IPS-15b (cell line): Measurements from ENCODE around the gene FCRLB.
"Not testable (repeated sequence)": the region's sequence is repeated elsewhere in the genome, so short reads cannot be mapped to it uniquely, and the experiment has no call there.

Experiments
- H3K27me3 ChIP-seq: one replicate; pipeline ENCODE4 v1.6.1; 2013; ENCODE audit warnings: low read length; ENCODE audit not compliant: control insufficient read depth, insufficient read depth
- H3K36me3 ChIP-seq: one replicate; pipeline ENCODE4 v1.6.1; 2013; ENCODE audit warnings: low read length; ENCODE audit not compliant: control insufficient read depth, insufficient read depth
- H3K4me1 ChIP-seq: one replicate; pipeline ENCODE4 v1.6.1; 2013; ENCODE audit warnings: mild to moderate bottlenecking, low read length; ENCODE audit not compliant: control insufficient read depth, insufficient read depth
- H3K4me3 ChIP-seq: one replicate; pipeline ENCODE4 v1.5.1; 2013; ENCODE audit warnings: low read depth, low read length
- H3K9ac ChIP-seq: one replicate; pipeline ENCODE4 v1.6.1; 2013; ENCODE audit warnings: low read depth, mild to moderate bottlenecking, low read length
- H3K9me3 ChIP-seq: one replicate; pipeline ENCODE4 v1.6.1; 2013; ENCODE audit warnings: mild to moderate bottlenecking, low read length; ENCODE audit not compliant: control insufficient read depth, insufficient read depth

FCRLB gene

DNA sequence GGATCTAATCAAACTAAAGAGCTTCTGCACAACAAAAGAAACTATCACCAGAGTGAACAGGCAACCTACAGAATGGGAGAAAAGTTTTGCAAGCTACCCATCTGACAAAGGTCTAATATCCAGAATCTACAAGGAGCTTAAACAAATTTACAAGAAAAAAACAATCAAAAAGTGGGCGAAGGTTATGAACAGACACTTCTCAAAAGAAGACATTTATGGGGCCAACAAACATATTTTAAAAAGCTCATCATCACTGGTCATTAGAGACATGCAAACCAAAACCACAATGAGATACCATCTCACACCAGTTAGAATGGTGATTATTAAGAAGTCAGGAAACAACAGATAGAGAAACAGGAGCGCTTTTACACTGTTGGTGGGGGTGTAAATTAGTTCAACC lies 23.0 kb upstream of the FCRLB start:
- not testable (repeated sequence) for H3K4me3 ChIP-seq

GRCh38 chr1:161702250-161702649 lies 19.1 kb upstream of the FCRLB start:
- Histone ChIP-seq H3K4me1 (no peaks in the 10 kb centered on the region), H3K9ac (no peak overlapping the region), H3K36me3 (no peaks in the 10 kb centered on the region), H3K4me3 (no peak overlapping the region), H3K27me3 (no peaks in the 10 kb centered on the region), H3K9me3 (no peaks in the 10 kb centered on the region)

More for the DNA sequence above, 23.0 kb upstream of the FCRLB start:
- H3K9ac ChIP-seq, H3K27me3 ChIP-seq, H3K4me1 ChIP-seq, H3K9me3 ChIP-seq, H3K36me3 ChIP-seq: not testable (repeated sequence)

- Histone ChIP-seq H3K36me3 (no peaks in the 10 kb centered on the region), H3K4me1 (no peaks in the 10 kb centered on the region), H3K9me3 (no peaks in the 10 kb centered on the region), H3K4me3 (no peak overlapping the region), H3K27me3 (no peaks in the 10 kb centered on the region), H3K9ac (no peak overlapping the region)
These were observed 15.8 kb upstream of the FCRLB start for GRCh38 chr1:161705537-161705936.

GRCh38 chr1:161706113-161706481 lies 15.2 kb upstream of the FCRLB start:
- no peak overlapping the region for H3K4me3 ChIP-seq
- H3K9me3 ChIP-seq = no peaks in the 10 kb centered on the region
- no peaks in the 10 kb centered on the region for H3K4me1 ChIP-seq
- H3K9ac ChIP-seq = no peak overlapping the region
- no peaks in the 10 kb centered on the region for H3K36me3 ChIP-seq
- no peaks in the 10 kb centered on the region for H3K27me3 ChIP-seq

GRCh38 chr1:161706482-161707347 lies 14.6 kb upstream of the FCRLB start, which contains the start of gene FCRLA:
Gene FCRLA, plus strand, starts transcription at chr1:161707229. Its CDS starts 36 bp downstream, at chr1:161707265.
- Histone ChIP-seq H3K9ac (no peak within 1 kb of the TSS), H3K36me3 (no peaks in the 10 kb centered on the region), H3K4me3 (no peak within 1 kb of the TSS), H3K4me1 (no peaks in the 10 kb centered on the region), H3K27me3 (no peaks in the 10 kb centered on the region), H3K9me3 (no peaks in the 10 kb centered on the region)

- no peaks in the 10 kb centered on the region for H3K4me1 ChIP-seq
- H3K9ac ChIP-seq = no peak overlapping the region
- no peak overlapping the region for H3K4me3 ChIP-seq
- no peaks in the 10 kb centered on the region for H3K9me3 ChIP-seq
- H3K27me3 ChIP-seq = no peaks in the 10 kb centered on the region
- no peaks in the 10 kb centered on the region for H3K36me3 ChIP-seq
These were observed 13.8 kb upstream of the FCRLB start for GRCh38 chr1:161707503-161707902.

DNA sequence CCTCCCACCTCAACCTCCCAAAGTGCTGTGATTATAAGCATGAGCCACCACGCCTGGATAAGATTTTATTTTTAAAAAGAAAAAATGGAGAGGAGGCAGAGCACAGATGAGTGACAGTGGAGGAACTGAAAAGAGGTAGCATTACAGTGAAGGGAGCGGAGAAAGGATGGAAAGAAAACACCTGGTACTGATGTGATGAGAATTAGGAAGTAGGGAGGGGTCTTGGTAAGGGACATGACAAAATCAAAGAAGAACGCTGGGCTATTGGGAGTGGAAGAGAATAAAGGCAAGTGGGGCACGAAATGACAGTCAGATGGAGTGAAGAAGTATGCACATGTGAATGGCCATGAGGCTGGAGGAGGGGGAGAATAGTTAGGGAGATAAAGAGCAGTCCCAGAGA lies 12.0 kb upstream of the FCRLB start:
- Histone ChIP-seq H3K4me3 (no peak overlapping the region), H3K4me1 (no peaks in the 10 kb centered on the region), H3K36me3 (no peaks in the 10 kb centered on the region), H3K9me3 (no peaks in the 10 kb centered on the region), H3K9ac (no peak overlapping the region), H3K27me3 (no peaks in the 10 kb centered on the region)

DNA sequence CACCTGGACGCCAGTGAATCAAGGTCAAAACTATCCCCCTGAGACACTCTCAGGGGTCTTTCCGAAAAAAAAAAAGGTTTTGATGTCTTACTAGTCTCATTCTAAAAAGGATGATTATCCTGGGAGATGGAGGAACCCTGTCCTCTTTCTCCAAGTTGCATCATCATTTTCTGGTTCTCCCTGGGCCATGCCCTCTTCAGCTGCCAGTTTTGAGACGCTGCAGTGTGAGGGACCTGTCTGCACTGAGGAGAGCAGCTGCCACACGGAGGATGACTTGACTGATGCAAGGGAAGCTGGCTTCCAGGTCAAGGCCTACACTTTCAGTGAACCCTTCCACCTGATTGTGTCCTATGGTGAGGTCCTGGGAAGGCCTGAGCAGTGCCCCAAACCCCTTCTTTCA lies 10.8 kb upstream of the FCRLB start:
- Histone ChIP-seq H3K27me3 (no peaks in the 10 kb centered on the region), H3K9ac (no peak overlapping the region), H3K4me1 (no peaks in the 10 kb centered on the region), H3K4me3 (no peak overlapping the region), H3K36me3 (no peaks in the 10 kb centered on the region), H3K9me3 (no peaks in the 10 kb centered on the region)

DNA sequence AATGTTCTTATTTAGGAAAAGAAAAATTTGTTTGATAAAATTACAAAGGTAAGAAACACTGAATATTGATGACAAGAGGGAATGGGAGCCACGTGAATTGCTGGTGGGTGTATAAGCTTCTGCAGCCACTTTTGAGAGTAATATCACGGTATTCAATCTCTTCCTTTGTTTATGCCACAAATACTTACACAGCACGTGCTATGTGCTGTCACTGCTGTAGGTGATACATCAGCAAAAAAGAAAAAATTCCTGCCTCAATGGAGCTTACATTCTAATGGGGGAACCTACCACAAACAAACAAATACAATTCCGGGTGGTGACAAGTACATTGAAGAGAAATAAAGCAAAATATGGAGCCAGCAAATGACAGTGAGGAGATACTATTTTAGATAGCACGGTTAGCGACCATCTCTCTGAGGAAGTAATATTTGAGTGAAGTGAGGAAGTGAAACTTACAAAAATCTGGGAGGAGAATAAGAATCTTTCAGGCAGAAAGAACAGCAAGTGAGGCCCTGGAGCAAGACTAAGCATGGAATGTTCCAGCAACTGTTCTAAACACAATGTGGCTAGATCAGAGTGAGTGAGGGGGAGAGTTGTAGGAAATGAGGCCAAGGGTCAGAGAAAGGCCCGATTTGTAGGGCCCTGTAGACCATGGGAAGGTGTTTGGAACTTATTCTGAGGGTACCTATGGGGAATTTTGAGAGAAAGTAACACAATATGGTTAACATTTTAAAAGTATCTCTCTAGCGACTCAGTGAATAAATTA lies 2.6 kb upstream of the FCRLB start:
- H3K9ac ChIP-seq = no peak overlapping the region
- H3K36me3 ChIP-seq = no peaks in the 10 kb centered on the region
- peaks cover 19% of the 10 kb centered on the region for H3K27me3 ChIP-seq
- no peaks in the 10 kb centered on the region for H3K4me1 ChIP-seq
- no peaks in the 10 kb centered on the region for H3K9me3 ChIP-seq
- H3K4me3 ChIP-seq = no peak overlapping the region

- Histone ChIP-seq H3K36me3 (no peaks in the 10 kb centered on the region), H3K27me3 (peaks cover 22% of the 10 kb centered on the region), H3K9ac (no peak overlapping the region), H3K4me3 (no peak overlapping the region), H3K4me1 (no peaks in the 10 kb centered on the region), H3K9me3 (no peaks in the 10 kb centered on the region)
These were observed 2.1 kb upstream of the FCRLB start for GRCh38 chr1:161719325-161719611.

- Histone ChIP-seq H3K9ac (no peak overlapping the region), H3K9me3 (no peaks in the 10 kb centered on the region), H3K4me3 (no peak overlapping the region), H3K4me1 (no peaks in the 10 kb centered on the region), H3K27me3 (peaks cover 33% of the 10 kb centered on the region), H3K36me3 (no peaks in the 10 kb centered on the region)
These were observed 922 bp upstream of the FCRLB start for GRCh38 chr1:161720422-161720821.

DNA sequence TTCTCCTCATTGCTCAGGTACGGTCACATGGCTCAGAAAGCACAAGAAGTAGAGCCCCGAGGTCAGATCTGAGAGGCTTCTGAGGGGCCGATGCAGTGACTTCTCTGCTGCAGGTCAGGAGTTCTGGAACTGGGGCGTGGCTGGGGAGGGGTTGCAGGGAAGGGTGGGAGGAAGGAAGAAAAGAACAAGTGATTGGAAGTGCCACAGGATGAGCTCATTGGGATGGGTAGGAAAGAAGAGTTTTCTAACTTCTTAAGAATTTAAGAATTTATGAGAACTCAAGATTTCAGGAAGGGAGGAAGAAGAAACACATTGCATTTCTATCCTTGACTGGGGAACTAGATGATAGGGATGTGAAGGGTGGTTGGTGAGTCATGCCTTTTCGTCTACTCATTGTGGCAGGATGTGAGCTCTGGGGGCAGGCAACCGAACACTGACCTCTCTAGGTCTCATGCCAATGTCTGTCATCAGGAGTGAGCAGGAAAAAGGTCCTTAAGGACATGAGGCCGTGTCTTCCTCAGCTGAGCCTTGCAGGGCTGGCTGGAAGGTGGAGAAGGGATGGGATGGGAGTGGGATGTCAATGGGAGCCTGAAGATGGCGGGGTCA lies 497 bp downstream of the FCRLB start:
- H3K9me3 ChIP-seq = no peaks in the 10 kb centered on the region
- H3K9ac ChIP-seq = no peak overlapping the region
- peaks cover 44% of the 10 kb centered on the region for H3K27me3 ChIP-seq
- no peaks in the 10 kb centered on the region for H3K4me1 ChIP-seq
- H3K36me3 ChIP-seq = no peaks in the 10 kb centered on the region
- H3K4me3 ChIP-seq = no peak overlapping the region
